ENCODE results near the gene SPRR1B.
"Not testable (repeated sequence)": the region's sequence is repeated elsewhere in the genome, so short reads cannot be mapped to it uniquely, and the experiment has no call there.

GRCh38 chr1:153021829-153022228, 9.2 kb upstream of the SPRR1B start:
- not testable (repeated sequence) for TF ChIP-seq CTCF, POLR2A (IDR thresholded peaks at IDR 0.05)

All from transverse colon (tissue), 3 donors.